A375 (cell line): ENCODE measurements around the gene OXER1. TPM values are rescaled to one million over a fixed set of nuclear protein-coding genes. Genes with fewer than 3 reads are reported as not detected.

ENCODE experiments used
- small RNA-seq: library from RNA; depleted of rRNA; stranded (forward); fragments of <200 nt; gene quantifications from one replicate; pipeline ENCODE3, GENCODE V24; 2014
- total RNA-seq: library from RNA; depleted of rRNA; stranded (reverse); fragments of >200 nt; shearing (Covaris generic); gene quantifications from 2 replicates; pipeline ENCODE4 v1.2.3, GENCODE V29; 2014; rRNA removed

Gene OXER1
- not detected in 2 replicates for total RNA-seq

GRCh38 chr2:42764096-42764495, at the start of gene OXER1:
OXER1 (minus strand) TSS chr2:42764135; CDS start chr2:42764062, 73 bp downstream.

GRCh38 chr2:42792583-42793333, 28.8 kb upstream of the OXER1 start, which contains the start of gene HAAO:
HAAO (minus strand) TSS chr2:42792583; CDS start chr2:42792536, 47 bp downstream.

Small RNA genes within 50 kb of the gene (small RNA-seq; reads per million reads assigned to genes)
- gene RNU6-137P, result not detected

Other genes starting within 250 kb of the OXER1 start
- gene MTA3, start 195.5 kb downstream of the OXER1 start, total RNA-seq, result 23.2 and 29.0 TPM in 2 replicates
- not detected in 2 replicates for gene HAAO, start 28.4 kb upstream of the OXER1 start, total RNA-seq